OCI-LY7 (cell line): ENCODE results near the gene MFSD6L.

Source experiments
- CTCF ChIP-seq: fragments of 200-600 bp; sonication (generic); conservative IDR thresholded peaks from 2 replicates; pipeline ENCODE4 v1.5.1; 2014; ENCODE audit warnings: mild to moderate bottlenecking, antibody characterized with exemption, low read length, moderate library complexity, mixed read lengths
- EZH2phosphoT487 ChIP-seq: fragments of 200-600 bp; sonication (generic); IDR thresholded peaks from 2 replicates; pipeline ENCODE4 v1.6.1; 2018; ENCODE audit warnings: low read depth, borderline replicate concordance, mild to moderate bottlenecking, mixed run types, antibody characterized with exemption, low read length, moderate library complexity, mixed read lengths

- TF ChIP-seq EZH2phosphoT487 (no peak), CTCF (no peak)
These were observed 7.2 kb upstream of the MFSD6L start for GRCh38 chr17:8806253-8806925.
